SK-N-SH (cell line): Measurements from ENCODE around the gene ERO1A. TPM values are rescaled to one million over a fixed set of nuclear protein-coding genes. Genes with fewer than 3 reads are reported as not detected.

Experiments used
- CTCF ChIA-PET: fragments of 300-600, 350-600 bp; formaldehyde crosslinking; extraction: SDS; loops from one replicate; lab custom pipeline; 2021; lab: Yijun Ruan, JAX
- POLR2A ChIA-PET: fragments of 350-600 bp; sonication (Branson Sonifier 250); formaldehyde crosslinking; extraction: SDS; loops from one replicate; lab custom pipeline; 2020; ENCODE audit warnings: antibody characterized with exemption, inconsistent platforms; lab: Yijun Ruan, JAX
- DNase-seq: peaks from one replicate; pipeline ENCODE4 v3.0.0; 2012
- H2AFZ ChIP-seq: fragments of 200-600 bp; sonication (generic); 2 replicates; pipeline ENCODE4 v1.8.1; 2016; ENCODE audit warnings: antibody characterized with exemption, mild to moderate bottlenecking, low read depth
- H3F3A ChIP-seq: fragments of 200-600 bp; sonication (generic); replicated peaks from 2 replicates; pipeline ENCODE3; 2016; ENCODE audit warnings: antibody characterized with exemption, mild to moderate bottlenecking; ENCODE audit not compliant: insufficient read depth
- H3K27ac ChIP-seq, 2 experiments: fragments of 200-500 bp in 1 of 2; fragments of 200-600 bp in 1 of 2; sonication (Bioruptor generic) in 1 of 2; sonication (generic), shearing (Covaris generic) in 1 of 2; 2 replicates each; pipeline versions ENCODE4 v1.5.1 to v1.6.1; 2014 to 2016; ENCODE audit warnings: low read depth in 2 of 2, inconsistent platforms in 1 of 2, low read length in 1 of 2, mild to moderate bottlenecking in 1 of 2, mixed read lengths in 1 of 2
- H3K27me3 ChIP-seq: fragments of 200-600 bp; sonication (generic), shearing (Covaris generic); 2 replicates; pipeline ENCODE4 v1.6.1; 2016; ENCODE audit warnings: mixed run types; ENCODE audit not compliant: insufficient read depth
- H3K36me3 ChIP-seq, 2 experiments: fragments of 200-500 bp in 1 of 2; fragments of 200-600 bp in 1 of 2; sonication (Bioruptor generic) in 1 of 2; sonication (generic) in 1 of 2; replicated peaks in 1 of 2; 2 replicates each; pipeline versions ENCODE3 to v1.5.1; 2014 to 2016; ENCODE audit warnings: low read length in 1 of 2, mild to moderate bottlenecking in 1 of 2; ENCODE audit not compliant: insufficient read depth in 2 of 2, control insufficient read depth in 1 of 2
- H3K4me1 ChIP-seq, 2 experiments: fragments of 200-500 bp in 1 of 2; fragments of 200-600 bp in 1 of 2; sonication (Bioruptor generic) in 1 of 2; sonication (generic), shearing (Covaris generic) in 1 of 2; 2 replicates each; pipeline versions ENCODE4 v1.5.1 to v1.6.1; 2014 to 2016; ENCODE audit warnings: low read depth in 1 of 2, low read length in 1 of 2, mixed run types in 1 of 2; ENCODE audit not compliant: insufficient read depth in 2 of 2, control insufficient read depth in 1 of 2
- H3K4me2 ChIP-seq: fragments of 200-600 bp; sonication (generic), shearing (Covaris generic); 2 replicates; pipeline ENCODE4 v1.6.1; 2017; ENCODE audit warnings: mixed run types
- H3K4me3 ChIP-seq, 2 experiments: fragments of 200-500 bp in 1 of 2; fragments of 200-600 bp in 1 of 2; sonication (Bioruptor generic) in 1 of 2; sonication (generic), shearing (Covaris generic) in 1 of 2; 2 replicates each; pipeline versions ENCODE4 v1.5.1 to v1.8.1; 2014 to 2016; ENCODE audit warnings: low read depth in 2 of 2, inconsistent platforms in 1 of 2, low read length in 1 of 2, mild to moderate bottlenecking in 1 of 2, mixed read lengths in 1 of 2, moderate library complexity in 1 of 2
- H3K79me2 ChIP-seq: fragments of 200-600 bp; sonication (generic); 2 replicates; pipeline ENCODE4 v1.8.1; 2017; ENCODE audit warnings: mild to moderate bottlenecking; ENCODE audit not compliant: insufficient read depth
- H3K9ac ChIP-seq: fragments of 200-600 bp; sonication (generic); 2 replicates; pipeline ENCODE4 v1.6.1; 2017; ENCODE audit warnings: mixed run types
- H3K9me2 ChIP-seq: fragments of 200-600 bp; sonication (generic); 2 replicates; pipeline ENCODE4 v1.6.1; 2017; ENCODE audit warnings: mixed run types
- H3K9me3 ChIP-seq: fragments of 200-600 bp; sonication (generic); 2 replicates; pipeline ENCODE4 v1.6.1; 2017; ENCODE audit warnings: mixed run types, mild to moderate bottlenecking, moderate library complexity
- H4K20me1 ChIP-seq: fragments of 200-600 bp; sonication (generic); 2 replicates; pipeline ENCODE4 v1.6.1; 2017; ENCODE audit warnings: mild to moderate bottlenecking, mixed run types; ENCODE audit not compliant: insufficient read depth
- CHD2 ChIP-seq: fragments of 150-350 bp; IDR thresholded peaks from 2 replicates; pipeline ENCODE4 v1.6.1; 2018; ENCODE audit warnings: low read length; ENCODE audit not compliant: partially characterized antibody
- ELF1 ChIP-seq: IDR thresholded peaks from 2 replicates; pipeline ENCODE4 v1.4.0; 2012
- EP300 ChIP-seq, 2 experiments: IDR thresholded peaks; 2 replicates each; pipeline versions ENCODE4 v1.4.0 to v1.6.1; 2012; ENCODE audit warnings: borderline replicate concordance in 1 of 2, low read depth in 1 of 2, low read length in 1 of 2
- EZH2phosphoT487 ChIP-seq: fragments of 200-600 bp; sonication (generic); IDR thresholded peaks from 2 replicates; pipeline ENCODE4 v1.6.1; 2017; ENCODE audit warnings: low read depth, mixed run types, mild to moderate bottlenecking, antibody characterized with exemption, moderate library complexity, borderline replicate concordance
- FOSL2 ChIP-seq: IDR thresholded peaks from 2 replicates; pipeline ENCODE4 v1.4.0; 2012; ENCODE audit warnings: low read depth, mild to moderate bottlenecking, moderate library complexity, borderline replicate concordance
- MEF2A ChIP-seq: IDR thresholded peaks from 2 replicates; pipeline ENCODE4 v1.4.0; 2012; ENCODE audit warnings: low read depth, borderline replicate concordance
- MXI1 ChIP-seq: IDR thresholded peaks from 2 replicates; pipeline ENCODE4 v1.6.1; 2012; ENCODE audit warnings: mild to moderate bottlenecking, low read depth, low read length, improper control_type of control experiment
- NFIC ChIP-seq: IDR thresholded peaks from 2 replicates; pipeline ENCODE4 v1.4.0; 2012; ENCODE audit warnings: borderline replicate concordance
- RFX5 ChIP-seq: IDR thresholded peaks from 2 replicates; pipeline ENCODE4 v1.6.1; 2012; ENCODE audit warnings: mild to moderate bottlenecking, improper control_type of control experiment, low read length
- RXRA ChIP-seq: IDR thresholded peaks from 2 replicates; pipeline ENCODE4 v1.4.0; 2012; ENCODE audit warnings: low read depth, mild to moderate bottlenecking, borderline replicate concordance
- TEAD4 ChIP-seq: IDR thresholded peaks from 2 replicates; pipeline ENCODE4 v1.4.0; 2012; ENCODE audit warnings: mild to moderate bottlenecking, borderline replicate concordance; ENCODE audit not compliant: insufficient read depth
- YY1 ChIP-seq: IDR thresholded peaks from 2 replicates; pipeline ENCODE4 v1.4.0; 2012; ENCODE audit warnings: low read depth, mild to moderate bottlenecking
- WGBS: methylation state at CpG from one replicate; pipeline ENCODE4 v1.1.6; 2017; ENCODE audit warnings: low lambda C conversion rate; 5-methylcytosine and 5-hydroxymethylcytosine counted together
- polyA plus RNA-seq, 3 experiments: library from polyadenylated mRNA; depleted of rRNA; stranded (reverse); fragments of >200 nt; gene quantifications; 2 replicates each; pipeline ENCODE4 v1.2.3, GENCODE V29; 2012
- TF ChIP-seq, protein P1 (sequence below): fragments of 150-350 bp; IDR thresholded peaks from 2 replicates; pipeline ENCODE4 v1.6.1; 2017; ENCODE audit warnings: antibody characterized with exemption, low read length, low read depth, borderline replicate concordance
- TF ChIP-seq, protein P2 (sequence below): IDR thresholded peaks from 2 replicates; pipeline ENCODE4 v1.4.0; 2012; ENCODE audit warnings: low read depth, borderline replicate concordance
- TF ChIP-seq, protein P3 (sequence below): fragments of 200-600 bp; sonication (generic); IDR thresholded peaks from 2 replicates; pipeline ENCODE4 v1.6.1; 2017; ENCODE audit warnings: antibody characterized with exemption, mild to moderate bottlenecking, moderate library complexity
- TF ChIP-seq, protein P4 (sequence below): IDR thresholded peaks from 2 replicates; pipeline ENCODE4 v1.4.0; 2012; ENCODE audit warnings: low read depth
- TF ChIP-seq, protein P5 (sequence below): IDR thresholded peaks from 2 replicates; pipeline ENCODE4; 2012
- TF ChIP-seq, protein P6 (sequence below): fragments of 150-350 bp; IDR thresholded peaks from 2 replicates; pipeline ENCODE4 v1.6.1; 2016; ENCODE audit warnings: mild to moderate bottlenecking, low read depth, low read length

ERO1A gene
- polyA plus RNA-seq, 1 of the 3 experiments (the other 2 are of a cell fraction) = 19.3 TPM

DNA sequence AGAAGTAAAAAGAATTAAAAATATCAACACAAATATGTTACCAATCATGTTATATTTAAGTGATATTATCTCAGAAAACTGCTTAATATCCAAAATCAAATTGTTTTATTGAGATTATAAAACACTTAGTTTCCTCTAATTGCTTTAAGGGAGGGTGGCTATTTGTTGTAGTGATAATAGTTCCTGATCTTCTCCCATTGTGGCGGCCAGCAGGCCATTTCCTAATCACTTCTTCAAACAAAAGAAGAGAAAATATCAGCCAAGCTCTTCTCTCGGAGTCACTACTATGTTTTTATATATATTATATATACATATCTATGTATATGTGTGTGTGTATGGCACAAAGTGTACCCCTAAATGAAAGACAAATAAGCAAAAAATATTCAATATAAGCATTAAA, 31.5 kb downstream of the ERO1A start (continued):
- TF ChIP-seq EZH2phosphoT487 (no peak), TEAD4 (no peak)

DNA sequence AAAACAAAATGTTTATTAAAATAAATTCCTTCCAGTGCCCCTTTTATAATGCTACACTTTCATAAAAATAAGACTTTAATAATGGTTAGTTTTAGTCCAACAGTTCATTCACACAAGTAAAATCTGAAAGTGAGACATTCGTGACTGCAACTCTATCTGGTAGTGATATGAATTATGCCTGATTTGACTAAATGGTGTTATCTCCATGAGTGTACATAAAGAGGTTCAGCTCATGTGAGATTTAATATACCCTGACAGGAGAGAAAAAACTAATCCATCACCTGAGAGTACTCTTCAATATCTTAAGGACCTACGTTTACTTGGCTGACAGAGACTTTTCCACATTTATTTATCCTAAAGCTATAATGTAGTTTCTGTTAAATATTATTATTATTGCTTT, 34.0 kb downstream of the ERO1A start:
- H3K4me2 ChIP-seq = no peak overlapping the region
- TF ChIP-seq FOSL2 (no peak), NFIC (no peak), YY1 (no peak), EP300 (IDR thresholded peaks at IDR 0.05; ENCODE audit: borderline replicate concordance in 1 of 2, low read depth in 1 of 2, low read length in 1 of 2) (no peak), ELF1 (no peak), MEF2A (no peak), MXI1 (no peak), CHD2 (no peak), RXRA (no peak), RFX5 (no peak)
- TF ChIP-seq, protein P1, sequence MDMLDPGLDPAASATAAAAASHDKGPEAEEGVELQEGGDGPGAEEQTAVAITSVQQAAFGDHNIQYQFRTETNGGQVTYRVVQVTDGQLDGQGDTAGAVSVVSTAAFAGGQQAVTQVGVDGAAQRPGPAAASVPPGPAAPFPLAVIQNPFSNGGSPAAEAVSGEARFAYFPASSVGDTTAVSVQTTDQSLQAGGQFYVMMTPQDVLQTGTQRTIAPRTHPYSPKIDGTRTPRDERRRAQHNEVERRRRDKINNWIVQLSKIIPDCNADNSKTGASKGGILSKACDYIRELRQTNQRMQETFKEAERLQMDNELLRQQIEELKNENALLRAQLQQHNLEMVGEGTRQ = no peak
- TF ChIP-seq, protein P2, sequence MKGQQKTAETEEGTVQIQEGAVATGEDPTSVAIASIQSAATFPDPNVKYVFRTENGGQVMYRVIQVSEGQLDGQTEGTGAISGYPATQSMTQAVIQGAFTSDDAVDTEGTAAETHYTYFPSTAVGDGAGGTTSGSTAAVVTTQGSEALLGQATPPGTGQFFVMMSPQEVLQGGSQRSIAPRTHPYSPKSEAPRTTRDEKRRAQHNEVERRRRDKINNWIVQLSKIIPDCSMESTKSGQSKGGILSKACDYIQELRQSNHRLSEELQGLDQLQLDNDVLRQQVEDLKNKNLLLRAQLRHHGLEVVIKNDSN = no peak
- TF ChIP-seq, protein P3, sequence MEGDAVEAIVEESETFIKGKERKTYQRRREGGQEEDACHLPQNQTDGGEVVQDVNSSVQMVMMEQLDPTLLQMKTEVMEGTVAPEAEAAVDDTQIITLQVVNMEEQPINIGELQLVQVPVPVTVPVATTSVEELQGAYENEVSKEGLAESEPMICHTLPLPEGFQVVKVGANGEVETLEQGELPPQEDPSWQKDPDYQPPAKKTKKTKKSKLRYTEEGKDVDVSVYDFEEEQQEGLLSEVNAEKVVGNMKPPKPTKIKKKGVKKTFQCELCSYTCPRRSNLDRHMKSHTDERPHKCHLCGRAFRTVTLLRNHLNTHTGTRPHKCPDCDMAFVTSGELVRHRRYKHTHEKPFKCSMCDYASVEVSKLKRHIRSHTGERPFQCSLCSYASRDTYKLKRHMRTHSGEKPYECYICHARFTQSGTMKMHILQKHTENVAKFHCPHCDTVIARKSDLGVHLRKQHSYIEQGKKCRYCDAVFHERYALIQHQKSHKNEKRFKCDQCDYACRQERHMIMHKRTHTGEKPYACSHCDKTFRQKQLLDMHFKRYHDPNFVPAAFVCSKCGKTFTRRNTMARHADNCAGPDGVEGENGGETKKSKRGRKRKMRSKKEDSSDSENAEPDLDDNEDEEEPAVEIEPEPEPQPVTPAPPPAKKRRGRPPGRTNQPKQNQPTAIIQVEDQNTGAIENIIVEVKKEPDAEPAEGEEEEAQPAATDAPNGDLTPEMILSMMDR = no peak
- TF ChIP-seq, protein P4, sequence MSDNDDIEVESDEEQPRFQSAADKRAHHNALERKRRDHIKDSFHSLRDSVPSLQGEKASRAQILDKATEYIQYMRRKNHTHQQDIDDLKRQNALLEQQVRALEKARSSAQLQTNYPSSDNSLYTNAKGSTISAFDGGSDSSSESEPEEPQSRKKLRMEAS = no peak
- TF ChIP-seq, protein P5, sequence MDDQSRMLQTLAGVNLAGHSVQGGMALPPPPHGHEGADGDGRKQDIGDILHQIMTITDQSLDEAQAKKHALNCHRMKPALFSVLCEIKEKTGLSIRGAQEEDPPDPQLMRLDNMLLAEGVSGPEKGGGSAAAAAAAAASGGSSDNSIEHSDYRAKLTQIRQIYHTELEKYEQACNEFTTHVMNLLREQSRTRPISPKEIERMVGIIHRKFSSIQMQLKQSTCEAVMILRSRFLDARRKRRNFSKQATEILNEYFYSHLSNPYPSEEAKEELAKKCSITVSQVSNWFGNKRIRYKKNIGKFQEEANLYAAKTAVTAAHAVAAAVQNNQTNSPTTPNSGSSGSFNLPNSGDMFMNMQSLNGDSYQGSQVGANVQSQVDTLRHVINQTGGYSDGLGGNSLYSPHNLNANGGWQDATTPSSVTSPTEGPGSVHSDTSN = no peak
- TF ChIP-seq, protein P6, sequence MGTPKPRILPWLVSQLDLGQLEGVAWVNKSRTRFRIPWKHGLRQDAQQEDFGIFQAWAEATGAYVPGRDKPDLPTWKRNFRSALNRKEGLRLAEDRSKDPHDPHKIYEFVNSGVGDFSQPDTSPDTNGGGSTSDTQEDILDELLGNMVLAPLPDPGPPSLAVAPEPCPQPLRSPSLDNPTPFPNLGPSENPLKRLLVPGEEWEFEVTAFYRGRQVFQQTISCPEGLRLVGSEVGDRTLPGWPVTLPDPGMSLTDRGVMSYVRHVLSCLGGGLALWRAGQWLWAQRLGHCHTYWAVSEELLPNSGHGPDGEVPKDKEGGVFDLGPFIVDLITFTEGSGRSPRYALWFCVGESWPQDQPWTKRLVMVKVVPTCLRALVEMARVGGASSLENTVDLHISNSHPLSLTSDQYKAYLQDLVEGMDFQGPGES = no peak
- no peak overlapping the region for H2AFZ ChIP-seq
- no peaks in the 10 kb centered on the region for H3K9me3 ChIP-seq
- no peaks in the 10 kb centered on the region for H3K9me2 ChIP-seq
- no peaks in the 10 kb centered on the region for H3K79me2 ChIP-seq
- H3K27ac ChIP-seq = no peak overlapping the region
- H3F3A ChIP-seq = no peaks in the 10 kb centered on the region
- ChIA-PET CTCF (interaction anchor here (1.0 kb wide), 1 partner anchor 11 kb away, joined by 4 read pairs; no protein-coding TSS in a partner anchor), POLR2A (no interaction called here)
- H3K9ac ChIP-seq = no peak overlapping the region
- H3K27me3 ChIP-seq = no peaks in the 10 kb centered on the region
- H3K36me3 ChIP-seq = peaks cover 34% of the 10 kb centered on the region in 2 experiments
- DNase-seq = no peak
- no peak overlapping the region for H3K4me3 ChIP-seq
- no peaks in the 10 kb centered on the region for H4K20me1 ChIP-seq
- H3K4me1 ChIP-seq = peaks cover 0 to 2% of the 10 kb centered on the region in 2 experiments; a peak in 1 of 4 replicates
- WGBS = 89% methylated on average over 2 of the region's 2 CpGs
